ENCODE data around the gene XRCC4. TPM values are rescaled to one million over a fixed set of nuclear protein-coding genes. Genes with fewer than 3 reads are reported as not detected.

Gene XRCC4
- total RNA-seq, 1 donor from 2014 or later, result 45.6 TPM

- no peaks in the 10 kb centered on the region for H3K79me2 ChIP-seq (ENCODE audit: low read depth)
- Mint-ChIP-seq H3K4me1 (peaks cover 13% of the 10 kb centered on the region), H3K27ac (no peak overlapping the region), H3K9me3 (no peaks in the 10 kb centered on the region), H3K36me3 (no peaks in the 10 kb centered on the region), H3K4me3 (no peak overlapping the region), H3K27me3 (ENCODE audit: insufficient read depth, low read depth) (no peaks in the 10 kb centered on the region)
- H3K27me3 ChIP-seq, result no peaks in the 10 kb centered on the region
- no peaks in the 10 kb centered on the region for H4K20me1 ChIP-seq (ENCODE audit: low read depth)
- no peak overlapping the region for H3K9ac ChIP-seq
- no peak overlapping the region for H3K27ac ChIP-seq
- H3K4me1 ChIP-seq, result peaks cover 13% of the 10 kb centered on the region
- H3K9me3 ChIP-seq (ENCODE audit: low read depth), result no peaks in the 10 kb centered on the region
- TF ChIP-seq EZH2phosphoT487 (IDR thresholded peaks at IDR 0.05), result no peak
- TF ChIP-seq EZH2 (IDR thresholded peaks at IDR 0.05), result no peak
- no peak for TF ChIP-seq CTCF (IDR thresholded peaks at IDR 0.05)
- no peak overlapping the region for H3K4me2 ChIP-seq
- H2AFZ ChIP-seq (replicated peaks), result no peak overlapping the region
- no peak overlapping the region for H3K4me3 ChIP-seq
- H3K36me3 ChIP-seq, result no peaks in the 10 kb centered on the region
- no peak for DNase-seq (ENCODE audit: low spot score)
- H3F3A ChIP-seq (ENCODE audit: low read depth), result no peaks in the 10 kb centered on the region
Measured at GRCh38 chr5:83397658-83398057, 320.3 kb downstream of the XRCC4 start.

- Histone ChIP-seq H3K79me2 (ENCODE audit: low read depth) (no peaks in the 10 kb centered on the region), H3K27ac (no peak overlapping the region), H3K9me3 (ENCODE audit: low read depth) (no peaks in the 10 kb centered on the region), H3K27me3 (no peaks in the 10 kb centered on the region), H3K4me2 (no peak overlapping the region), H3K9ac (no peak overlapping the region), H2AFZ (replicated peaks) (peak overlapping the region; percentile 95), H4K20me1 (ENCODE audit: low read depth) (no peaks in the 10 kb centered on the region), H3F3A (ENCODE audit: low read depth) (peaks cover 6% of the 10 kb centered on the region), H3K36me3 (no peaks in the 10 kb centered on the region), H3K4me3 (no peak overlapping the region), H3K4me1 (peaks cover 24% of the 10 kb centered on the region)
- Mint-ChIP-seq H3K4me1 (peaks cover 15% of the 10 kb centered on the region), H3K9me3 (no peaks in the 10 kb centered on the region), H3K36me3 (no peaks in the 10 kb centered on the region), H3K27me3 (ENCODE audit: insufficient read depth, low read depth) (no peaks in the 10 kb centered on the region), H3K27ac (no peak overlapping the region), H3K4me3 (no peak overlapping the region)
- no peak for DNase-seq (ENCODE audit: low spot score)
- TF ChIP-seq EZH2phosphoT487 (IDR thresholded peaks at IDR 0.05), result no peak
- no peak for TF ChIP-seq EZH2 (IDR thresholded peaks at IDR 0.05)
- TF ChIP-seq CTCF (IDR thresholded peaks at IDR 0.05), result no peak
Measured at GRCh38 chr5:83400241-83400640, 322.9 kb downstream of the XRCC4 start.

GRCh38 chr5:83400701-83401100 is 323.4 kb downstream of the XRCC4 start:
- Histone ChIP-seq H3K27ac (no peak overlapping the region), H3K4me1 (peaks cover 24% of the 10 kb centered on the region), H3K4me3 (no peak overlapping the region), H3K9me3 (ENCODE audit: low read depth) (no peaks in the 10 kb centered on the region), H4K20me1 (ENCODE audit: low read depth) (no peaks in the 10 kb centered on the region), H3K27me3 (no peaks in the 10 kb centered on the region), H3F3A (ENCODE audit: low read depth) (peaks cover 6% of the 10 kb centered on the region), H3K4me2 (no peak overlapping the region), H3K9ac (no peak overlapping the region), H3K79me2 (ENCODE audit: low read depth) (no peaks in the 10 kb centered on the region), H2AFZ (replicated peaks) (peak overlapping the region; percentile 95), H3K36me3 (no peaks in the 10 kb centered on the region)
- no peaks in the 10 kb centered on the region for H3K9me3 Mint-ChIP-seq
- H3K4me1 Mint-ChIP-seq, result peaks cover 15% of the 10 kb centered on the region
- TF ChIP-seq EZH2 (IDR thresholded peaks at IDR 0.05) (no peak), CTCF (IDR thresholded peaks at IDR 0.05) (no peak), EZH2phosphoT487 (IDR thresholded peaks at IDR 0.05) (no peak)
- H3K27me3 Mint-ChIP-seq (ENCODE audit: insufficient read depth, low read depth), result no peaks in the 10 kb centered on the region
- no peak for DNase-seq (ENCODE audit: low spot score)
- H3K4me3 Mint-ChIP-seq, result no peak overlapping the region
- H3K27ac Mint-ChIP-seq, result no peak overlapping the region
- no peaks in the 10 kb centered on the region for H3K36me3 Mint-ChIP-seq

All from neural progenitor cell (in vitro differentiated cells).